Stimulated activated CD8-positive, alpha-beta memory T cell treated with anti-CD3 and anti-CD28 coated beads, Interleukin-7, amount 100 ng/mL, for 48 hours (primary cell): ENCODE results near the gene ITPRID1.
"Not testable (repeated sequence)": the region's sequence is repeated elsewhere in the genome, so short reads cannot be mapped to it uniquely, and the experiment has no call there.

Experiments
- DNase-seq, 2 donors: peaks; one replicate each; pipeline ENCODE4 v3.0.0-alpha.2; 2020; ENCODE audit warnings: low read depth in 1 of 2; ENCODE audit errors: extremely low read depth in 1 of 2

ITPRID1 gene

DNA sequence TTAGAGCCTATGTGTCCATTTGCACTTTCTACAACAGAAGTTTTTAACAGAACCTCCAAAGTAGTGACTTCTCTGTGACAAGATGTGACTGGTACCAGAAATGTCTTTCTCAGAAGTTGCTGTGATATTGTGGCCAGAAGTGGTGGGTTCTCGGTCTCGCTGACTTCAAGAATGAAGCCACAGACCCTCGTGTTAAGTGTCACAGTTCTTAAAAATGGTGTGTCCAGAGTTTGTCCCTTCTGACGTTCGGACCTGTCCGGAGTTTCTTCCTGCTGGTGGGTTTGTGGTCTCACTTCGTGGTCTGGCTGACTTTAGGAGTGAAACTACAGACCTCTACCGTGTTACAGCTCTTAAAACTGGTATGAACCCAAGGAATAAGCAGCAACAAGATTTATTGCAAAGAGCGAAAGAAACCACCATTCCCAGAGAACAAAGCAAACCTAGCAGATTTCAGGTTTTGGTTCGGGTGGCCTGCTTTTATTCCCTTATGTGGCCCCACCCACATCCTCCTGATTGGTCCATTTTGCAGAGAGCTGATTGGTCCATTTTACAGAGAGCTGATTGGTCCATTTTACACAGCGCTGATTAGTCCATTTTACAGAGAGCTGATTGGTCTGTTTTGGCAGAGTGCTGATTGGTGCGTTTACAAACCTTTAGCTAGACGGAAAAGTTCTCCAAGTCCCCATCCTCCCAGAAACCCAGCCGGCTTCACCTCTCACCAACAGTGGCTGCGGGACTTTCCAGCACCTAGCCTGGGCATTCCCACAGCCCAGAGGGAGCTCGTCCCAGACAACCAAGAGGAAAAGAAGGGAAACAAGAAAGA is 3.0 kb downstream of the ITPRID1 start:
- DNase-seq = no peak

DNA sequence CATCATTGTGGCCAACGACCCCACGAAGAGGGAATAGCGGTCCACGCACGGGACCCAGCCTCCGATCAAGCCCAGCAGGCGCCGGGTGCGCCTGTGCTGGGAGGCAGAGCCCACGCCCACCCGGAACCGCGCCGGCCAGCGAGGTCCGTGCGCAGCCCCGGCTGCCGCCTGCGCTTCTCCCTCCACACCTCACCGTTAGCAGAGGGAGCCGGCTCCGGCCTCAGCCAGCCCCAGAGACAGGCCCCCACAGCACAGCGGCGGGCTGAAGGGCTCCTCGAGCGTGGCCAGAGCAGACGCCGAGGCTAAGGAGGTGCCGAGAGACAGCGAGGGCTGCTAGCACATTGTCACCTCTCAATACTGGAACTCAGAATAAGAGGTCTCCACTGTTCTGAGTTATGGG is 3.6 kb downstream of the ITPRID1 start:
- DNase-seq = no peak

DNA sequence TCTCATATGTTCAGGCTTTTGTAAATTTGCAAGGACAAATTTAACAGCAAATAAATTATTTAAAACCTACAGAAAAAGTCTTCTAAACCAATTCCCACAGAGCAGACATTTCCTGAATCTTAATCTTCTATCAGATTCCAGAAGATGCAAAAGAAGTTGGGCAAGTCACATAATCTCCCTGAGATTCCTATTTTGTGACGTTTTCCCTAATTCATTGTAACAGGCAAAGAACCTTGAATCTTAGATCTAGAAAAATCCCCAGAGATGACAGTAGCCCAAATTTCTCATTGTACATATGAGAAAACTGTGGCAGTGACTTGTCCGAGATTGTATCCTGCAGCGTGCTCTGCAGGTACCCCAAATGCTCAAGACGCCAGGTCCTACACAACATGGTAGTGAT is 4.9 kb downstream of the ITPRID1 start:
- DNase-seq = no peak

DNA sequence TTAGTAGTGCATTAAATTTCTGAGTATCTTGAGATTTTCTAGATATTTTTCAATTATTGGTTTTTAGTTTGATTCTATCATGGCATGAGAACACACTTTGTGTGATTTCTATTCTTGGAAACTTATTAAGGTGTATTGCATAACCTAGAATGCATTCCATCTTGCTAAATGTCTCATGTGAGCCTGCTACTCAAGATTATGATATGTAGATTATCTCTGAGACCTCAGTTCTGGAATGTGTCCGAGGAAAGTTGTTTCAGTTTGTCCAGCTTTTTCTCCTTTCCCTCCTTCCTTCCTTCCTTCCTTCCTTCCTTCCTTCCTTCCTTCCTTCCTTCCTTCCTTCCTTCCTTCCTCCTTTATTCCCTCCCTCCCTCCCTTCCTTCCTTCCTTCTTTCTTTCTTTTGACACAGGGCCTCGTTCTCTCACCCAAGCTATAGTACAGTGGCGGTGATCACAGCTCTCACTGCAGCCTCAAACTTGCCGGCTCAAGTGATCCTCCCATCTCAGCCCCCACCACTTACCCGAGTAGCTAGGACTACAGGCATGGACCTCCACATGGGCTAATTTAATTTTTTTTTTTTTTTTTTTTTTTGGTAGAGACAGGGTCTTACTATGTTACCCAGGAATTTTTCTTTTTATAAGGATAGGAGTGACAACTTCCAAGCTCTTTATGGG is 7.6 kb downstream of the ITPRID1 start:
- no peak for DNase-seq

DNA sequence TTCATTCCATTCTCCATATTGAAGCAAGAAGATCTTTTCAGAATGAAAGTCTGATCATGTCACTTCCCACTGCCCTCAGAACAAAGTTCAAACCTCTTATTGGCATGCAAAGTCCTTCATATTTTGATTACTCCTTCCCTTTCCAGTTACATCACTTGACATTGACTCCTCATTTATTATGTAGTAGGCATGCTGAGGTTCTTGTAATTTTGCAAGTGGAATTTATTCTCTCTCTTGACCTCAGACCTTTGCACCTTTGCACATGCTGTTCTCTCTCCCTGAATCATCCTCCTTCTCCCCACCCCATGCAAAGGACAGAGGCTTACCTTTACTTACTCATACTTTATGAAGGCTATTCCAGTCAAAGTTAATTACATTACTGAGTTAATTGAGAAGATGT is 13.0 kb downstream of the ITPRID1 start:
- DNase-seq = no peak

DNA sequence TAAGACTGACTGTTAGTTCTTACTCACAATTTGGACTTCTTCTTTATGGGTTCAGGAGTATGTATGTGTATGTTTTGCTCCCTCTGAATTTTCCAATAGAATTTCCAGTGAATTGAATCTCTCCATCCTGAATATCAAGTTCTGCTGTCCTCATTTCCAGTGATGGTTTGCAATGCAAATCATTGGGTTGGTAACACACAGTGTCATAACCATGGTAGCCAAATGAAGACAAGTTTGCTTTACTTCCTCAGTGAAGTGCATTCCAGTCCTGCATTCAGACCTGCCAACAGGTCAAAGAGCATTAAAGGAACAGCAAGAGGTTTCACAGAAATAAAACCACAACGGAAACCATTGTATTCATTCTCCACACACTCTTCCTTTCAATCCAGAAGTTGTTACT is 15.2 kb downstream of the ITPRID1 start:
- DNase-seq = no peak

DNA sequence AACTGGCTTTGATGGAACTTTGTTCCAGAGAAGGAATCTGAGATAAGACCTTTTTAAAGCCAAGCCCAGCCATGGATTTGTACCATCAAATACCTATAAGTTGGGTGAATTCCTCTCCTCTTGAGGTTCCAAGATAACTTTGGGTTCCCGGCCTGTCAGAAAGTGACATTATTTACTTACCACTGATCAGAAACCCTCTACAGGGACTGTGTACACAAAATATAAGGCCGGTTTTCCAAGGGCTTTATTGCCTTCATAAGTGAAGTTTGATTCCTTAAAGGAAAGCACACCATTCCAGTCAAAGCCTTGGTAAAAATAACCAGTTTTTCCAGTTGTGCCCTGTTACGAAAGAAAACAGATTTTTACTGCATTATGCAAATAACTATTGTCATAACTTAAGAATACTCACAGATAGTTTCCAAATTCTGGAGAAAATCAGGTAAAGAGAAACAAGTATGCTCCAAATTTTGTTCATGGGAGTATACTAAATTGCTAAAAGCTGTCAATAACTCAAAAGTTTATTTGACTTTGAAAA is 26.8 kb downstream of the ITPRID1 start:
- DNase-seq = not testable (repeated sequence)

DNA sequence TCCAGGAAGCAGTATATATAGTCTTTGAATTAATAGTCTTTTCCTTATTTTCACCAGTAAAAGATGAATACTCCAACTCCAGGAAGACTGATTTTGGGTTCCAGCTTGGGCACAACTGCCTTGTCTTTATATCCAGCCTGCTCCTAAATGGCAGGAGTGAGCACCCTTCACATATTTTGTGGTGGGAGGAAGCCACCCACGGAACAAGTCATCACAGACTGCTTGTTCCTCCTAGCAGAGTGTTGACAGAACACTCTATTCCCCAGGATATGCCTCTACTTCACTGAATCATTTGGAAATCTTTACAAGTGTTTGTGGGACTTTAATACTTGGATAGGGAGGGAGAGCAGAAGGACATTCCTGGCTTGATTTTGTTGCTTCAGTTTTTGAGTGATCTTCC is 31.7 kb downstream of the ITPRID1 start:
- no peak for DNase-seq

DNA sequence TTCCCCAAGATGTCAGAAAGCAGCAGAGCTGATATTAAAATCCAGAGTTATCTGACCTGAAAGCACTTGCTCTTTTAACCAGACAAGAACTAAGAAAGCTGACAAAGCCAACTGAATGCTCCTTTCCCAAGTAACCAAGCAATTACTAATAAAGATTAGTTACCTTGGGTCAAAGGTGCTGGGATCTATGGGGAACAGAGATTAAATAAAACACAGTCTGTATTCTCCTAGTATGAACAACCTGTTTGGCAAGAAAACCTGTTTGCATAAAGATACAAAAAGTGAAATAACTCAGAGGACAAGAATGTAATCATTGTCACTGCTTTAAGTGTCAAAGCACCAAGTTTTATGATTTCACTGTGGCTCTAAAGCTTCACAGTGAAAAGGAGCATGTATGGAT is 35.7 kb downstream of the ITPRID1 start:
- DNase-seq = no peak

DNA sequence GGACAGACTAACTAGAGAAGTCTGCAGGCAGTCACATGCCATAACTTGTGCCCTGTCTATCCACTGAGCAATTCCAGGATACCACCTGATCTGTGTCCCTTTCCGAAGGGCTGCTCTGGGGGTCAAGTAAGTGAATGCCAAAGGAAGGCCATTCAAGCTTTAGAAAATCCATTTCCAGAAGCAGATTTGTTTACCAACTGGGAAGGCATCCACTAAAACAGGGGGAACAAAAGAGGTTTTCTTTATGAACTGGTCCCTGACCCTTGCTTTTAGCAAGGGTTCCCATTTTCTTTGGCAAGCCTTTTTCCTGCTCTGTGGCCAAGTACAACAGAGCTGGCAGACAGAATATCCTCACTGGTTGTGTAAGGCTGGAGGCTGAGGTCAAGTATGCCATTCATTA is 36.5 kb downstream of the ITPRID1 start:
- no peak for DNase-seq

DNA sequence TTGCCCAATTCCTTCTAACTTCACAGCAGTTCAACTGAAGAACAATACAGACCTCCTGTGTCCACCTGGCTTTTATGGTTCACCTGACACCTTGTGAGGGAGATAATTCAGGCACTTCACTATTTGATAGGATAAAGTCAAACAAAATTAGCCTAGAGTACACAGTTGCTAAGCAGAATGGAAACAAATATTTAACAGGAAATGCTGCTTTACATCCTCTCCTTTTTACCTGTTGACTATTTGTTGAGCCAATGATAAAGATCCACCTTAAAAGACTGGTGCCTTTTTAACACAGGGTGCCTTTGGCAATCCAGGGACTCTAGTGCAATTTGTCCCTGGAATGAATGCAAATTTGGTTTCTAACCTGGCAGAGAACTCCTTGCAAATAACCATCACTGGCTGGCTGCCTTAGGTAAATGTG is 39.8 kb downstream of the ITPRID1 start:
- no peak for DNase-seq

DNA sequence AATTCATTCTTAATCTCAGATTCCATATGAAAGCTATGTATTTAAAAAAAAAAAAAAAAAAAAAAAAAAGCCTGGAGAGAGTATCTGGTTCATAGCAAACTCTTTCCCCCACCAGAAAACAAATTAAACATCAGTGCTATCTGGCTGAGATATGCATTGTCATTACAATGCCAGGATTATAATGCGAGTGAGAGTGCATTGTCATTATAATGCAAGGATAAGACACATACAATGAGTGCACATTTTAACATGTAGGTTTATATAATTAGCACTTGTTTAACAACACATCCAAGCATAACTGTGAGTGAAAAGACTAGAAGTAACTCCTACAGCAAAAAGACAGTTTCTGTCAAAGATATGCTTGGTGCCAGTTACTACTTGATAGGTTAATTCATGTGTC is 48.1 kb downstream of the ITPRID1 start:
- no peak for DNase-seq

DNA sequence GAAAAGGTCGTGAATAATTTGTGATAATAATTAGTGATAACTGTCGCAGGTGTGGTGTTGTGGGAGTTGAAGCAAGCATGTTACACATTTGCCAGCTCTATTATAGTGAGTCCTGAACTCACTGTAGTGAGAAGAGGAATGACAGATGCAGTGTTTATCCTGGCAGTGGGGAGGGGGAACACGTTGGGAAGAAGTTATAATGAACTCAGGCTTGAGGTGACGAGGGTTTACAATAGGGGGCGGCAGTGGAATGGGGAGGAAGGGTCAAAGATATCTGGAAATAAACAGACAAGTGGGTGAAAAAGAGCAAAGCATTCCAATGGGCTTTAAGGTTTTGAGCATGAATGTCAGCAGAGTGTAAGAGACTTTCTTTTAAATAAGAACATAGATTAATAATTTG is 49.6 kb downstream of the ITPRID1 start:
- no peak for DNase-seq

DNA sequence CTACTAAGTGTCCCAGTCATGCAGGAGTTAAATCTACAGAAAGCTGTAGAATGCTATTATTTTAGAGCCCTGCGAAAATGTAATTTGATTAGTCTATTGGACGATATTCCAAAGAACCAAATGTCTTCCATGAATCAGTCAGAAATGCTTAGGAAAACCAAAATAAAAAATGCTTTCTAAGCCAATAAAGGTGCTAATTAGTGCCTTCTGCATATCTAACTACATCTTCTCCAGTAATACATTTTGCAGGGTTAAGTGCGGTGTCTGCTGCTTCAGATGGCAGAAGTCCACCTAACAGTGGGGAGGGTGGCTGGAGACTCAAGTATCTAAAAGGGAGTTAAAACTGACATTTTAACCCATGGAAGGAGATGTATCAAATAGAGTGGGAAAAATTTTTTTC is 50.1 kb downstream of the ITPRID1 start:
- no peak for DNase-seq

DNA sequence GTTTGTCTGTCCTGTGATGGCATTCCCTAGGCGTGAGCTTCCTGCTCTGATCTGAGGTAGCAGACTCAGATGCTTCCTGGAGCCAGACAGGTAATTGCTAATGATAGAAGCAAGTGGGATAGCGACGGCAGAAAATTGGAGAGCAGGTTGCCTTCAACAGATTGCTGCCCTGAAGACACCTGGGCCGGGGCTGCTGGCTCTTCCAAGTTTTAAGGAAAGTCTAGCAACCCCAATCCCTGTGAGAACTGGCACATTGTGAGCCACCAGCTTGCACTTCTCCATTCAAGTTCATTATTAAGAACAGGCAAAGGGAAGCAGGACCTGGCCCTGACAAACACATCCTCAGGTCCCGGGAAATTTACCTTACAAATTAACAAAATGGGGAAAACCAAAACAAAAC is 50.8 kb downstream of the ITPRID1 start:
- DNase-seq = no peak

DNA sequence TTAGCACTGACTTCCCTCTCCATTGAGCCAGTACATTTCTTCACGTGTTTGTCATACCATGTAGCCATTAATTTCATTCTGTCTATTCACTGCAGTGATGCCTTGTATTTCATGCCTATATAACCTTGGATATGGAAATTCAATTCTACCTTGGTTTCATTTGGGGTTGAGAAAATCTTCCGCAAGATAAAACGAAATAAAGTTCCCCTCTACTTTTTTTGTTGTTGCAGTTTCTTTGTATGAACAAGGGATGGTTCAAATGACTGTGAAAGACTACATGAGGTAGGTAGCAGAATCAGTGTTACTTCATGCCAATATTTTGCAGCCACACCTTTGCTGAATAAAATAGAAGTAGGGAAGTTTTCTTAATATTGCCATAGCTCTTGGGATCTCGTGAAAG is 55.6 kb downstream of the ITPRID1 start:
- DNase-seq = no peak

DNA sequence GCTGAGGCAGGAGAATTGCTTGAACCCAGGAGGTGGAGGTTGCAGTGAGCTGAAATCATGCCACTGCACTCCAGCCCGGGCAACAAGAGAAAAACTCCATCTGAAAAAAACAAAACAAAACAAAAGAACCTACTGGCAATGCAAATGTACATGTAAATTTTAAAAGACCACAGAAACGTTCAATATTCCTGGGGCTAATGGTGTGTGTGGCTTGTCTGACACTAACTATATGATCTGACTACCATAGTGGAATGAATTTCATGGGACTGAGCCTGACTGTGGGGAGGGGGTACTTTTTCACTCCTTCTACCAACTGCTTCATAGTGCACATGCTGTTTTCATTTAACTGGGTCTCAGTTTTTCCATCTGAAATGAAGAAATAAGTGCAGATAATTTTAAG is 69.6 kb downstream of the ITPRID1 start:
- no peak for DNase-seq

DNA sequence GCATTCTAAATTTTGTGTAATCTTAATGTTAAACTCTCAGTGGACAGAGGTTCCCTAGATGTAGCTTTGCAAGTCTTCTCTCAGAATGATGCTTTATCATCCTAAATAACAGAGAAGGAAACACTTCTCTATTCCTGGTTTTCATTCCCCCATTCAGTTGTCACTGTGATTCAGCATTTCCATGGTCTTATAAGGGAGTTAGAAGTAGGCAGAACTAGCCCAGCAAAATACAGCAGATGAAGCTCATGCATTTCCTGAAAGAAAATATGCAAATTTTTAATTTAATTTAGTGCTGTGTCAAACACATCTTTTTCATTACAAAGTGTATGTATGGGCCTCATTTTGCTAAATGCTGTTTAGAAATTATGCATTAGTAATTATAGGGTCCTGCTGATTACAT is 70.1 kb downstream of the ITPRID1 start:
- DNase-seq = no peak

DNA sequence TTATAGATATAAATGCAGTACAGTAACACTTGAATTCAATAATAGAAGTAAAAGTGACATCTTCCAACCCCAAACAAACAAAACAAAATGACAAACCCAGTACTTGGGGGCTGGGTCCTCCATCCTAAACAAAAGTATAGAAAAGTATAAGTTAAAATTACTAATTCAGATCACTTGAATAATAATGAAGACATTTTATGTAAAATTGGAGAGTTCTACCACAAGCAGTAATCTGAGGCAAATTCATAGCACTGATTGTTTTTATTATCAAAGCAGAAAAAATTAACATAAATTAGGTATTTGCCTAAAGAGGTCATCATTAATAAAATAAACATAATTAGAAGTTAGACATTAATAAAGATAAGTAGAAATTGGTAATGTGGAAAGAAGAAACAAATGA is 81.5 kb downstream of the ITPRID1 start:
- no peak for DNase-seq

DNA sequence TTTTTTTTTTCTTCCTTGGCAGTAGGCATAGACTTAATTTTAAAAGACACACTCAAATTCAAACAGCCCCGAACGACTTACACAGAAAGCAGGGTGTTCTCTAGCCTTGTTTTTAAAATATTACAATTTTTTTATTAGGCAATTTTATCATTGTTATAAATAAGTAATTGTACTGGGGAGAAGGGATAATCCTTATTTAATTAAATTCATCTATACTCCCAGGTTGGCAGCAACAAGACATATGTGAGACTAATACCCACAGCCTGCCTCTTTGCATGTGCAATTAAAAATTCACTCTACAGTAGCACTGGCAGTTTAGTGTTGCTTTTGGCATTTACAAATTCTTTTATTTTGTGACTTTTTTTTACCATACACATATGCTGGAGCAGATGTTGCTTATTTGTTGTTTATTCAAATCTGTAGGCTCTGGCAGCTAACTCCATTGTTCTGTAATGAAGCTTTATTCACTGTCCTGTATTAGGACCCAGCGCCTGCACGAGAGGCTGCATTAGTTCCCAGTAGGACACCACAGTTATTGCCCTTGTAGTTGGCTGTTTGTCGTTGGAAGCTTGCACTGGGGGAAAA is 88.2 kb downstream of the ITPRID1 start:
- no peak for DNase-seq

DNA sequence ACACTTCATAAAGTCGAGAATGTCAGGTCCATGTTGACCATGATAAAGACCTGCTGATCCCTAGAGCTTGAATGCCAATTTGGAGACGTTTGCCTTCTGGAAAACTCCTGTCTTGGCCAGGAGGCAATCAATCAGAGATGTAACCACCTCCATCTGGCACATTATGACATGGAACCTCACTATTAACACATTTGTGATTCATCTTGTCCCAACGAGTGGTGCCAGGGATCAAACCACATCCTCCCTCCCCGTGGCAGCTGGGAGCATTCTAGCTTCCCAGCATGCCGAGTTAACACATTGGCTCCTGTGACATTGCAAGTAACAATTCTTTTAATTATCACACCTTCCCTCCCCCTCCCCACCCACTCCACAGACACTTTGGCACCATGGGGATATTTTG is 89.2 kb downstream of the ITPRID1 start:
- DNase-seq = no peak

DNA sequence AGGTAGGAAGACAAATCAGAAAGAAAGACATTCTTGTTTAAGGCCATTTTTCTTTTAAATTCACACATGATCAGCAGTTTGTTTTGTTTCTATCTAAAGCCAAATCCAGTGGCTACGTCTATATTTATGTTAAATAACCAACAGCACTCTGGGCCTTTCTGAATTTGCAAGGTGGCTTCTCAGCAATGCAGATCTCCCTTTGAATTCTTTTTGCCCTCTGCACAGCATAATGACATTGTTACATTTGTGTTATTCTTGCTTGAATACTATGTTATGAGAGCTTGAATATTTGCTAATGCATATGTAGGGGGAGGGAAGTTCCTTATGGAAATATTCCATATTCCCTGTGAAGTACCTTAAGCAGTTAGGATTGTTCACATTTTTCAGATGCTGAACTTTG is 99.7 kb downstream of the ITPRID1 start:
- no peak for DNase-seq
